GM12865 (cell line): ENCODE data around the gene ADCY2.

Experiments used
- DNase-seq: peaks from one replicate; pipeline ENCODE4 v3.0.0; 2010; ENCODE audit warnings: low read depth
- H3K4me3 ChIP-seq: 2 replicates; pipeline ENCODE4 v1.5.1; 2011; ENCODE audit warnings: mild to moderate bottlenecking, low read depth, low read length, control low read depth
- TF ChIP-seq, protein P1 (sequence below): IDR thresholded peaks from 2 replicates; pipeline ENCODE4 v1.5.1; 2011; ENCODE audit warnings: low read length, control low read depth, low read depth, inconsistent platforms; ENCODE audit not compliant: insufficient read depth; ENCODE audit errors: missing control alignments

ADCY2 gene

DNA sequence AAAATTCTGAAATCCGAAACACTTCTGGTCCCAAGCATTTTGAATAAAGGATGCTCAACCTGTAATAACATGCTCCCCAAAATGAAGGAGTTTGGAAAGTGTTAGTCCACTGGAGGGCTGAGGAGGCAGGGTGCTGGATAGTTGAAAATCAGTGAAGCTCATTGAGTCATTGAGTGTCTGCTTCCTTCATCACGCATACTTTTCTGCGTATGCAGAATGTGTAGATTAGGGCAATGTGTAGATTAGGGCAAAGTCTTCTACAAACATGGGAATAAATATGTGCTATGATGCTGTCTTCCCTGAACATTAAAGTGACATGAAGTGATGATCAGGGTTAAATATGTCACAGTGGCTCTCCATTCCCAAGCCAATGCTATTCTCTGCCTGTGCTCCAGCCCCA lies 261.2 kb downstream of the ADCY2 start:
- TF ChIP-seq, protein P1, sequence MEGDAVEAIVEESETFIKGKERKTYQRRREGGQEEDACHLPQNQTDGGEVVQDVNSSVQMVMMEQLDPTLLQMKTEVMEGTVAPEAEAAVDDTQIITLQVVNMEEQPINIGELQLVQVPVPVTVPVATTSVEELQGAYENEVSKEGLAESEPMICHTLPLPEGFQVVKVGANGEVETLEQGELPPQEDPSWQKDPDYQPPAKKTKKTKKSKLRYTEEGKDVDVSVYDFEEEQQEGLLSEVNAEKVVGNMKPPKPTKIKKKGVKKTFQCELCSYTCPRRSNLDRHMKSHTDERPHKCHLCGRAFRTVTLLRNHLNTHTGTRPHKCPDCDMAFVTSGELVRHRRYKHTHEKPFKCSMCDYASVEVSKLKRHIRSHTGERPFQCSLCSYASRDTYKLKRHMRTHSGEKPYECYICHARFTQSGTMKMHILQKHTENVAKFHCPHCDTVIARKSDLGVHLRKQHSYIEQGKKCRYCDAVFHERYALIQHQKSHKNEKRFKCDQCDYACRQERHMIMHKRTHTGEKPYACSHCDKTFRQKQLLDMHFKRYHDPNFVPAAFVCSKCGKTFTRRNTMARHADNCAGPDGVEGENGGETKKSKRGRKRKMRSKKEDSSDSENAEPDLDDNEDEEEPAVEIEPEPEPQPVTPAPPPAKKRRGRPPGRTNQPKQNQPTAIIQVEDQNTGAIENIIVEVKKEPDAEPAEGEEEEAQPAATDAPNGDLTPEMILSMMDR, result no peak
- no peak for DNase-seq
- no peak overlapping the region for H3K4me3 ChIP-seq

DNA sequence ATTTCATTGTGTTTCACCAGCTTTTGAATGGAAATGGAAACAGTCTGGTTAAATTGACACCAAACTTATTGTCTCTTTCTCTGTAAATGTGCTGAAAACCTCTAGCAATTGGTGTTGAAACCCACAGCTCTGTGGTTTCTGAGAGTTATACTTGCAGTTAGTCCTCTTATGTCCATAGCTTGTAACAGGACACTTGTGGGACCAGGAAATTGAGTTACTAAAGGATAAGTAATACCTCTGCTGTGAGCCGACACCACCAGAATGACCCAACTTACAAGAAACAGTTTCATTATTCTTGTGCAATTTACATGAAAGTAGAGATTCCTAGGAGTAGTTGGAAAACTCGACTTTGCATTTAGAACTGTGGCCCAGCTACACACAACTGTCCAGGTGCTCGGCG lies 263.5 kb downstream of the ADCY2 start:
- no peak for DNase-seq

DNA sequence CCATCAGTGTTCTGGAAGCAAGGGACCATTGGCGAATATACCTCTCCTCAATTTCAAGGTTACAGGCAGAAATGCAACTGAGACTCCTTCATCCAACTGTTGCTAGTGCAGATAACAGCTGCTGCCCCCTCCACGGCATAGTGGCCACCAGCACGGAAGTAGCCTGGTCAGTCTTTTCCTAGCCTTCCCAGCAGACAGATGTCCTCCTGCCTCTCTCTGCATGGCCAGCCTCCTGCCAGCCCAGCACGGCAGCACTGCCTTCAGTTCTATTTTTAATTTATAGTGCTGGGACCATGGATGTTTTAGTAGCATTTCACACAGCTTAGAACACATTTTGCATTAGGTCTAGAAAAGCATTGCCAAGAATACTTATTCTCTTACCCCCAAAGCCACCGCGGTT lies 266.4 kb downstream of the ADCY2 start:
- no peak for DNase-seq
- TF ChIP-seq, protein P1, result no peak
- H3K4me3 ChIP-seq, result no peak overlapping the region

More for the DNA sequence above, 263.5 kb downstream of the ADCY2 start:
- TF ChIP-seq, protein P1, result no peak
- no peak overlapping the region for H3K4me3 ChIP-seq

DNA sequence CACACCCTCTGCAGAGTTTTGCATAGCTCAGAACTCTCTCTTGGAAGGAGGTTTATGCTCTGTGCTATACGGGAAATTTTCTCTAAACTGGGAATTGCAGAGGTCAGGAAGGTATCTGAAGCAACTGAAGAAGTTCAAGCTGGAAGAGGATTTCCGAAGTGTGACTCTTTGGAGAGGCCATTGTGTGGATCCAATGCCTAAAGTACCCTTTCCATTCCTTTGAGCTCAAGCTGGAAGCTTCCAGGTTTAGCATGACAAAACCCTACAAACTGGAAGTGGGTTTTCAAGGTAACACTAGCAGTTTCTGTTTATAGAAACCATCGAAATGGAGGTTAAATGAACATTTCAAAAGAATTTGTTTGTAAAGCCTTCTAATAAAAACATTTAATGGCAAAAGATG lies 267.9 kb downstream of the ADCY2 start:
- no peak for DNase-seq
- H3K4me3 ChIP-seq, result no peak overlapping the region
- TF ChIP-seq, protein P1, result no peak

DNA sequence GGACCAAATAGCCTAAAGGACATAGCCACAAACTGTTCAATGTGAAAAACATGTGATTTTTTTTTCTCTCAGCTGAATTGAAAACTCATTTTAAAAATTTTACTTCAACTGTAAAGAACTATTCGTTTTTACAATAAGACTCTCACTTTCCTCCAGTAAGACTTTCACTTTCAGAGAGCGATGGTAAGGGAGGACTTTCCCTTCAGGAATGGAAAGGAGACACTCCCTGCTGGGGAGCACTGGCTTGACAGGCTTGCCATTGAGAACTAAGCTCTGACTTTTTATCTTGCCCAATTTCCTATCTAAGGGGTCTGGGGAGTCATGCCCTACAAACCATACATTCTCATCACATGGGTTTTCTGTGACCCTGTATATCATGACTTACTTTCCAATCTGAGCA lies 268.3 kb downstream of the ADCY2 start:
- DNase-seq, result peak; percentile 19
- no peak overlapping the region for H3K4me3 ChIP-seq
- TF ChIP-seq, protein P1, result no peak

DNA sequence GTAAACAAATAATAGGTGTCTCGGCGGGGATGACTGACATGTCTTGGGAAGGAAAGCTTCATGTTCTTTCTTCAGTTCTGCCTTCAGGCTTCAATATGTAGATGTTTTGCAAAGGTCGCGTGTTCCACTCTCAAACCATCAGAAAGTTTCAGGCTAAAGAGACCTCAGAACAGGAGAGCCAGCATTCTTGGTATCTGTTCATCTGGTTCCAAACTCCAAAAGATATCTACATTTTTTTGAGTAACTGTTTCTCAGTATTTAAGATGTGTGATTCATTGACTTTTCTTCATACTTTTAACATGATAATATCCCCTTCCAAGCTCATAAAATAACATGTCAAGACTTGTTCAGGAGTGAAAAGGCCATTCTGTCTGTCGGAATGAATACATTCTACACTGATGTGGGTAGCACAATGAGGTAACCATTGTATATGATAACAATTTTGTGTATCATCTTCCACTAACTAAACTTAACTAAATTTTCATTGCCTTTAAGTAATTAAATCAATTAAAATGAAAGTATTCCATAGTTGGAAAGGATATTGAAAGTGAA lies 271.4 kb downstream of the ADCY2 start:
- DNase-seq, result no peak
- TF ChIP-seq, protein P1, result no peak
- no peak overlapping the region for H3K4me3 ChIP-seq

DNA sequence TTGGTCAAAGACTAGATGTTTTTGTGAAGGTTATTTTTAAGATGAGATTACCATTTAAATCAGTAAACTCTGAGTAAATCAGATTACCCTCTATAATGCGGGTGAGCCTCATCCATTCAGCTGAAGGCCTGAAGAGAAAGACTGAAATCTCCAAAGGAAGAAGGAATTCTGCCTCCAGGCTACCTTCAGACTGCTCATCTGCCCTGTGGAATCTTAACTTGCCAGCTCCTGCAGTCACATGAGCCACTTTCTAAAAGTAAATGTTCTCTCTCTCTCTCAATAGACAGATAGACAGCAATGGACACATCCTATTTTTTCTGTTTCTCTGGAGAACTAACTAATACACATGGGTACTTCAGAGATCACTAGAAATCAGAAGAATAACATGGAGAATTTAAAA lies 272.2 kb downstream of the ADCY2 start:
- H3K4me3 ChIP-seq, result no peak overlapping the region
- TF ChIP-seq, protein P1, result no peak
- no peak for DNase-seq
